MG63 (cell line): ENCODE results near the gene GUCY2D. TPM values are rescaled to one million over a fixed set of nuclear protein-coding genes. Genes with fewer than 3 reads are reported as not detected.
"Not testable (repeated sequence)": the region's sequence is repeated elsewhere in the genome, so short reads cannot be mapped to it uniquely, and the experiment has no call there.

Experiments used
- DNase-seq: peaks from one replicate; pipeline ENCODE4 v3.0.0-alpha.2; 2020
- H3K27me3 ChIP-seq: fragments of 250-450 bp; sonication (Bioruptor Pico); 2 replicates; pipeline ENCODE4 v1.5.1; 2020; ENCODE audit warnings: mild to moderate bottlenecking, moderate library complexity
- H3K36me3 ChIP-seq: fragments of 250-450 bp; sonication (Bioruptor Pico); 2 replicates; pipeline ENCODE4 v1.5.1; 2020; ENCODE audit warnings: mild to moderate bottlenecking, moderate library complexity
- H3K4me3 ChIP-seq: fragments of 250-450 bp; sonication (Bioruptor Pico); 2 replicates; pipeline ENCODE4 v1.5.1; 2020; ENCODE audit warnings: mild to moderate bottlenecking, moderate library complexity
- H3K9me3 ChIP-seq: fragments of 250-450 bp; sonication (Bioruptor Pico); 2 replicates; pipeline ENCODE4 v1.5.1; 2020; ENCODE audit warnings: mild to moderate bottlenecking, moderate library complexity
- total RNA-seq: library from RNA; depleted of rRNA; stranded (reverse); fragments of >200 nt; shearing (Covaris generic); gene quantifications from 2 replicates; pipeline ENCODE4 v1.2.3, GENCODE V29; 2014; ENCODE audit warnings: low replicate concordance; rRNA removed

GUCY2D gene
- 0.23 TPM in 1 of 2 replicates, not detected in the other for total RNA-seq

- no peaks in the 10 kb centered on the region for H3K36me3 ChIP-seq
- no peak within 1 kb of the TSS for H3K4me3 ChIP-seq
- DNase-seq = no peak
- peaks cover 15% of the 10 kb centered on the region for H3K27me3 ChIP-seq
- H3K9me3 ChIP-seq = no peaks in the 10 kb centered on the region
Observed at GRCh38 chr17:8001976-8002720, at the start of gene GUCY2D. TSS of gene GUCY2D (plus strand) at chr17:8002615. CDS start at chr17:8003048, 433 bp downstream.

- H3K36me3 ChIP-seq = peaks cover 11% of the 10 kb centered on the region
- H3K9me3 ChIP-seq, DNase-seq, H3K27me3 ChIP-seq, H3K4me3 ChIP-seq: not testable (repeated sequence)
Observed at GRCh38 chr17:7953266-7953665, 49.1 kb upstream of the GUCY2D start.

- no peaks in the 10 kb centered on the region for H3K9me3 ChIP-seq
- H3K27me3 ChIP-seq = 0 out of 2 replicates have a peak, but pooled peaks cover 2% of the 10 kb centered on the region
- no peak for DNase-seq
- no peaks in the 10 kb centered on the region for H3K36me3 ChIP-seq
- H3K4me3 ChIP-seq = no peak overlapping the region
Observed at GRCh38 chr17:7955414-7956227, 46.8 kb upstream of the GUCY2D start.

- no peaks in the 10 kb centered on the region for H3K9me3 ChIP-seq
- no peak for DNase-seq
- no peak overlapping the region for H3K4me3 ChIP-seq
- peaks cover 2% of the 10 kb centered on the region; the same call in 1 of the 2 replicates for H3K27me3 ChIP-seq
- H3K36me3 ChIP-seq = no peaks in the 10 kb centered on the region
Observed at GRCh38 chr17:7956228-7956965, 46.0 kb upstream of the GUCY2D start.

- no peak for DNase-seq
- no peaks in the 10 kb centered on the region for H3K9me3 ChIP-seq
- H3K27me3 ChIP-seq = peaks cover 2% of the 10 kb centered on the region; the same call in 1 of the 2 replicates
- no peak overlapping the region for H3K4me3 ChIP-seq
- H3K36me3 ChIP-seq = no peaks in the 10 kb centered on the region
Observed at GRCh38 chr17:7959503-7960253, 42.7 kb upstream of the GUCY2D start.

- Histone ChIP-seq H3K9me3 (no peaks in the 10 kb centered on the region), H3K36me3 (no peaks in the 10 kb centered on the region), H3K4me3 (no peak overlapping the region), H3K27me3 (peaks cover 4% of the 10 kb centered on the region; the same call in 1 of the 2 replicates)
- DNase-seq = no peak
Observed at GRCh38 chr17:7961421-7961820, 41.0 kb upstream of the GUCY2D start.

- no peak for DNase-seq
- Histone ChIP-seq H3K27me3 (peaks cover 4% of the 10 kb centered on the region), H3K4me3 (no peak overlapping the region), H3K9me3 (no peaks in the 10 kb centered on the region), H3K36me3 (no peaks in the 10 kb centered on the region)
Observed at GRCh38 chr17:7967751-7968150, 34.7 kb upstream of the GUCY2D start.

GRCh38 chr17:7969433-7969832 lies 33.0 kb upstream of the GUCY2D start:
- no peaks in the 10 kb centered on the region for H3K36me3 ChIP-seq
- H3K9me3 ChIP-seq = peaks cover 6% of the 10 kb centered on the region
- DNase-seq = no peak
- no peak overlapping the region for H3K4me3 ChIP-seq
- peaks cover 4% of the 10 kb centered on the region for H3K27me3 ChIP-seq

- Histone ChIP-seq H3K36me3 (no peaks in the 10 kb centered on the region), H3K9me3 (peaks cover 14% of the 10 kb centered on the region), H3K27me3 (peaks cover 2% of the 10 kb centered on the region; the same call in 1 of the 2 replicates), H3K4me3 (no peak overlapping the region)
- no peak for DNase-seq
Observed at GRCh38 chr17:7971651-7972050, 30.8 kb upstream of the GUCY2D start.

- no peak for DNase-seq
- no peaks in the 10 kb centered on the region for H3K36me3 ChIP-seq
- H3K4me3 ChIP-seq = no peak overlapping the region
- peaks cover 14% of the 10 kb centered on the region for H3K9me3 ChIP-seq
- H3K27me3 ChIP-seq = peaks cover 2% of the 10 kb centered on the region; the same call in 1 of the 2 replicates
Observed at GRCh38 chr17:7972131-7972785, 30.2 kb upstream of the GUCY2D start.

GRCh38 chr17:7974638-7975131 lies 27.7 kb upstream of the GUCY2D start:
- Histone ChIP-seq H3K27me3 (peaks cover 2% of the 10 kb centered on the region; the same call in 1 of the 2 replicates), H3K36me3 (no peaks in the 10 kb centered on the region), H3K4me3 (no peak overlapping the region), H3K9me3 (peaks cover 14% of the 10 kb centered on the region)
- no peak for DNase-seq

GRCh38 chr17:7977039-7977438 lies 25.4 kb upstream of the GUCY2D start:
- no peaks in the 10 kb centered on the region for H3K36me3 ChIP-seq
- no peaks in the 10 kb centered on the region for H3K27me3 ChIP-seq
- DNase-seq = no peak
- peaks cover 14% of the 10 kb centered on the region for H3K9me3 ChIP-seq
- no peak overlapping the region for H3K4me3 ChIP-seq

- no peak for DNase-seq
- no peaks in the 10 kb centered on the region for H3K36me3 ChIP-seq
- H3K4me3 ChIP-seq = no peak overlapping the region
- peaks cover 14% of the 10 kb centered on the region for H3K9me3 ChIP-seq
- H3K27me3 ChIP-seq = no peaks in the 10 kb centered on the region
Observed at GRCh38 chr17:7977805-7978204, 24.6 kb upstream of the GUCY2D start.

GRCh38 chr17:7982173-7982572 lies 20.2 kb upstream of the GUCY2D start:
- Histone ChIP-seq H3K9me3 (no peaks in the 10 kb centered on the region), H3K36me3 (no peaks in the 10 kb centered on the region), H3K27me3 (no peaks in the 10 kb centered on the region), H3K4me3 (no peak overlapping the region)
- peak; percentile 69 for DNase-seq

- no peak overlapping the region for H3K4me3 ChIP-seq
- DNase-seq = no peak
Observed at GRCh38 chr17:7982666-7983065, 19.7 kb upstream of the GUCY2D start.

More at GRCh38 chr17:7982666-7983065, 19.7 kb upstream of the GUCY2D start:
- no peaks in the 10 kb centered on the region for H3K27me3 ChIP-seq
- H3K9me3 ChIP-seq = no peaks in the 10 kb centered on the region
- no peaks in the 10 kb centered on the region for H3K36me3 ChIP-seq
